HCEC 1CT (cell line): ENCODE measurements around the gene TGM4.
"Not testable (repeated sequence)": the region's sequence is repeated elsewhere in the genome, so short reads cannot be mapped to it uniquely, and the experiment has no call there.

Experiments
- DNase-seq: peaks from one replicate; pipeline ENCODE4 v3.0.0-alpha.2; 2017

The TGM4 gene

DNA sequence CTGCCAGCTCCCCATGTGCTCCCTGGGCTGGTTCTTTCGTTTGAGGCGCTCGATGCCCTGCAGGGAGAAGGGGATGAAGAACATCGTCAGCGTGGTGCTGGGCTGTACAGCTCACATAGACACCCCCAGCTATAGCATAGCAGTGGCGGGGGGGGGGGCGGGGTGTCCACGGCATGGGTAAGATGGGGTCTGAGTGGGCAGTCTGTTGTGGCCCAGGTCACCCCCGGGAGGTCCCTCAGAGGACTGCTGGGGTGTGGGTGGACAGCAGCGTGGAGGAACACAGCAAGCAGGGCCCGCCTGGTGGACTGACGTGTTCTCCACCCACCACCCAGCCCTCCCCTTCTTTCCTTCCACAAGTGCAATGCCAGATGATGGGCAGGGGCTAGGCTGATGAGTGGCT, 43.7 kb downstream of the TGM4 start:
- no peak for DNase-seq

DNA sequence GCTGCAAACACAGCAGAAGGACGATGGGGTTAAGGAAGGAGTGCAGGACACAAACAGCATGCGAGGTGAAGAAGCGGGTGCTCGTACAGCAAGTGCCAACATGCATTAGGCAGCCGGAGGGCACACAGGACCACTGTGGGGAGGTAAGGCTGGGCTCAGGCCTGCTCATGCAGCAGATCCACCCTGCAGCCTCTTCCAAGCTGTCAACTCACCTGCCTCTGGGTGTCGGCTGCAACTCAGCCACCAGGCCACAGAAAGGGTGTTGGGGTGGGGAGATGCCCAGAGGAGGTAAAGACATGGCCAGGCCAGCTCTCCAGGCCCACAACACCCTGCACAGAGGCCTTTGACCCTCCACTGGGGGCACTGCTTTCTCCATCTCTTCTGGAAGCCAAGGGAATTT, 44.2 kb downstream of the TGM4 start:
- DNase-seq, result no peak

DNA sequence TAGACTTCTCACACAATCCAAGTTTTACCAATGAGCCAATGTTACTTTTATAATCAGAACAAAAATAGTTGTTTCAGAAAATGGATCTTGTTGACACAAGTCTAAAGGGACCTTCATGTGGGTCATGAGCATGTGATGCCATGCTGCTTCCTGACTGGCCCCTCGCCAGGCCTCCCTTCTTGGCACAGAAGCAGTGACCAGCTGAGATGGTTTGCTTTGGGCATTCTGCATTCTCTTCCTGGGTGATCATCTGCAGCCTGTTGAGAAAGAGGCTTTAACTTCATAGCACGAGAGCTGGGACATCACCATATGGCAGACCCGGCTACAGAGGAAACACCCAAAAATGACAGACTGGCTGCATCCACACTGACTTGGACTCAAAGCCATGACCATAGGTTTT, 45.7 kb downstream of the TGM4 start:
- no peak for DNase-seq

- no peak for DNase-seq
These were observed 49.4 kb downstream of the TGM4 start for GRCh38 chr3:44923632-44924456.

DNA sequence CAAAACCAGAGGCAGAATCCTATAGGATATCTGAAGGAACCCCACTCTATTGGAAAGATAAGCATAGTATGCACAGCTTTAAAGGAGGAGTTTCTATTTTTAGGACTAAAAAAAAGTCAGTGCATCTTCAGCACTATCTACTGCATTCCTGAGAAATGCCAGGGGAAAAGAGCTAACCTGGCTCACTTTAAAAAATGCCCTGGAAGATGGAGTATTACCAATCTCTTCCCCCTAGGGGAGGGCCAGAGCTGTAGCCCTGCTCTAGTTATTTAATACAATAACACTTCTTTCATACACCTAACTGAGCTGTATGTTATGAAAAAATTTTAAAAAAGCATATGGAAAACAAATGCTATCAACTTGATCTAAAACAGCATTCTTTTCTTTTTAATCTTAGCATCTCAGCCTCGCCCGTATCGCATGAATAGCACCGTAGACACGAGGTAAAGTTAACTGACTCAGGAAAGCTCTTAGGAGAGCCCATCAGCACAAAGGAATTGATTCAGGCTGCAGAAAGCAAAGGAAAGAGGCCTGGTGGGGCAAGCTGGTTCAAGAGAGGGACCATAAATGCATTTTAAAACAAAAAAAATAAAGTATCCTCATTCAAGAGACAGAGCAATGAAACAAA, 50.2 kb downstream of the TGM4 start:
- DNase-seq, result no peak

GRCh38 chr3:44926172-44926571, 51.8 kb downstream of the TGM4 start:
- DNase-seq, result no peak

- no peak for DNase-seq
These were observed 52.5 kb downstream of the TGM4 start for GRCh38 chr3:44926921-44927320.

- DNase-seq, result no peak
These were observed 53.0 kb downstream of the TGM4 start for GRCh38 chr3:44927371-44927770.

DNA sequence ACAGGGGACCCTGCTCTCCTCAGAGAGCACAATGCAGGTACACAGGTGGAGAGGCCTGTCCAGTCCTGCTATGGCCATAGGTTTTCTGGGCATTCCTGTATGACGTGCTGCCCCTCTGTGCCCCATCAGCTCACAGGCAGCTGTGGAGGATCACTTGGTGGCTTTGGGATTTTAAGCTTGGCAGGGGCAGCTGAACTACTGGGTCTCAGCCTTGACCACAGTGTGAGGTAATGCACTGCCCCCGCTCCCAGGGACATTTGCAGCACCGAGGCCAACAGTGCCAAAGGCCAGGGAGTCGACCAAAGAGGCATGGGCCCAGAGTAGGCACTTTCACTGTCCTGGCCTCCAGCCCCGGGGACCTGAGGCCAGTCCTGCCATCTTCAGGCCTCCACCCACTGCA, 55.4 kb downstream of the TGM4 start:
- no peak for DNase-seq

GRCh38 chr3:44930911-44931310, 56.5 kb downstream of the TGM4 start:
- no peak for DNase-seq

DNA sequence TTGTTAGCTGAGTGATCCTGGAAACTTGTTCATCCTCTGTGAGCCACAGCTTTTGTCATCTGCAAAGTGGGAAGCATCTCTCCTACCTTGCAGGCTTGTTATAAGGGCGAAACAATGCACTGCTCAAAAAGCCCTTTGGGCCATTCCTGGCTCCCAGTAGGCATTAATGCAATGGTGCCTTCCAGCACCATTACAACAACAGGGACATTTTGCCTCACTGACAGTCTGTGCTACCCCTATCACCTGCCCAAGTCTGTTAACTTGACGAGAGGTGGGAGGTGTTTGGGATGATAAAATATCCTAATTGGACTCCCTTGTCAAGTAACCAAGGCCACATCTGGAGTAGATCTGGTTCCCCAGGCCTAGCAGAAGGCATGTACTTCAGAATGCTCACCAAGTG, 57.4 kb downstream of the TGM4 start:
- DNase-seq, result no peak

- no peak for DNase-seq
These were observed 57.9 kb downstream of the TGM4 start for GRCh38 chr3:44932271-44932670.

DNA sequence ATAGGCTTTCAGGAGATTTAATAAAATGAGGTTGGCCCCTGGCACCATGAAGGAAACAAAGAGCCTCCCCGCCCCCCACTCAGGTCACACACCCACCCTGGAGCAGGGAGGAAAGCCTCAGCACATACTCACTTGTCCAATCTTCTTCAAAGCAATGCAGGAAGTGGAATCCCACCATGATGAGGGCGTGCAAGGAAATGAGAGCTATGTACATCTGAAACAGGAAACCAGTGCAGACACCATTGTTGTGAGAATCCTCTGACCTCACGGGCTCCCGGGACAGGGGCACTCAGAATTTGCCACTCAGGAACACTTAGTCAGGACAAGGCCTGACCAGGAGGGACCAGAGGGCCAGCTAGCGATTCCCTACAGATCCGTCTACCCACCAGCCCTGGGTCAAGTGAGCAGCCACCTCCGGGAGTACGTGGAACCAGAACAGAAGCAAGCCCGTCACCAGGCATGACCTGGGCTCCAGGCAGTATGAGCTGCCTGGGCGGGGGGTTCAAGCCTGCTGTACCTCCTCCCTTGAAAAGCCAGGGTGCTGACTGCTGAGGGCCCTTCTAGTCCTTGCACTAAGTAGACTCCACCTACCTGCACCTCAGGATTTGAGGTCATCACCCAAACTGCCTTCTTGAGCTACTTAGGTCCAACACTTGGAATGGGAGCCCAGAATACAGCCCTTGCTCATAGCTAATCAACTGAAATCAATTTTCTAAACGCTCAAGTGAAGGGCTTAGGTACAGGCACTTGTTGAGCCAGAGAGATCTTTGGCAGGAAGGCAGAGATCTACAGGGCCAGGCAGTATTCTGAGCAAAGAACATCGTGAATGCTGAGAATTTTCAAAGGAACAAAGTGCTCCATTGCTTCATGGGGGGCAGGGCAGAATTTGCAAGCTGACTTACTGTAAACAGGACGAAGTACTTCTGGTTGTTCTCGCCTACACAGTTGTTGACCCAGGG, 58.9 kb downstream of the TGM4 start:
- DNase-seq, result no peak

GRCh38 chr3:44939581-44940036, 65.2 kb downstream of the TGM4 start:
- peak; percentile 16 for DNase-seq

- peak; percentile 83 for DNase-seq
These were observed 68.0 kb downstream of the TGM4 start for GRCh38 chr3:44942202-44942921.

DNA sequence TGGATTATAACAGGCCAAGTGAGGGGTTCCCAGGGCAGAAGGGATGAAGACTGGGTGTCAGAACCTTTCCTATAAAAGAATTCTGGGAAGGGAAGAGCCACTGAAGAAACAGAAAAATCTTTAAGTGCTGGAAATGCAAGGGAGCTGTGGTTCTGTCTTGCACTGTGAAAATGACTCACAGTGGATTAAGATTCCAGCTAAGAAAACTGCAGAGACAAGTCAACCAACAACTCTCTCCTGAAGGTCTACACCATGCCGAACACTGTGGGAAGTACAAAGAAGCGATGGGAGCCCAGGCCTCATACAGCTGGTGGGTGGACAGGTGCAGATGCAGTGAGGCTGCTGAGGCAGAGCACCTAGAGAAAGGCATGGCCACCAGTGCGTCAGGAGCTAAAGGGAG, 73.8 kb downstream of the TGM4 start:
- no peak for DNase-seq

DNA sequence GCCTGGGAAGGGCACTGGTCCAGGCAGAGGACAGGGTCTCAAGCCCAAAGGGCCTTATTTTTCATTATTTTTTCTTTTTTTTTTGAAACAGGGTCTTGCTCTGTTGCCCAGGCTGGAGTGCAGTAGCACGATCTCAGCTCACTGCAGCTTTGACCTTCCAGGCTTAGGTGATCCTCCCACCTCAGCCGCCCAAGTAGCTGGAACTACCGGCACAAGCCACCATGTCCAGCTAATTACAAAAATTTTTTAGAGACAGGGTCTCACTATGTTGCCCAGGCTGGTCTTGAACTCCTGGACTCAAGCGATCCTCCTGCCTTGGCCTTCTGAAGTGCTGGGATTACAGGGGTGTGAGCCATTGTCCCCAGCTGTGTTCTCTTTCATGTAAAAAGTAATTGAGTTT, 75.4 kb downstream of the TGM4 start:
- not testable (repeated sequence) for DNase-seq

GRCh38 chr3:44950275-44950734, 75.9 kb downstream of the TGM4 start:
- no peak for DNase-seq

- no peak for DNase-seq
These were observed 78.3 kb downstream of the TGM4 start for GRCh38 chr3:44952689-44953088.

DNA sequence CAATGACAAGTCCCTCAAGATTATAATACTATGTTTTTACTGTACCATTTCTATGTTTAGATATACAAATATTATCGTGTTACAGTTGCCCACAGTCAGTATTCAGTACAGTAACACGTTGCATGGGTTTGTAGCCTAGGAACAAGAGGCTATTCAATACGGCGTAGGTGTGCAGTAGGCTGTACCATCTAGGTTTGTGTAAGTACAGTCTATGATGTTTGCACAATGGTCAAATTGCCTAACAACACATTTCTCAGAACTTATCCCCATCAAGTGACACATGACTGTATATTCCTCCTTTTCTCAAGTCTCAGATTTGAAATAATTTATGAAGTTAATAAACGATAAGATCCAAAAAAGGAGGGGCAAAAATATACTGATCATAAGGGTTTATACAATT, 79.9 kb downstream of the TGM4 start:
- no peak for DNase-seq

- peak; percentile 64 for DNase-seq
These were observed 80.6 kb downstream of the TGM4 start for GRCh38 chr3:44954962-44955361.

- no peak for DNase-seq
These were observed 81.5 kb downstream of the TGM4 start for GRCh38 chr3:44955917-44956316.

GRCh38 chr3:44957986-44958385, 83.6 kb downstream of the TGM4 start:
- DNase-seq, result no peak
